Endometrium (tissue), 2 donors: ENCODE results near the gene MCAT.

ENCODE experiments used
- FAIRE-seq: peaks from 2 replicates; lab custom pipeline; 2012; peaks lifted over from hg19 to GRCh38; lab: Jason Lieb, UNC
- donor health status: control.
- donor health status: control.

The MCAT gene, protein sequence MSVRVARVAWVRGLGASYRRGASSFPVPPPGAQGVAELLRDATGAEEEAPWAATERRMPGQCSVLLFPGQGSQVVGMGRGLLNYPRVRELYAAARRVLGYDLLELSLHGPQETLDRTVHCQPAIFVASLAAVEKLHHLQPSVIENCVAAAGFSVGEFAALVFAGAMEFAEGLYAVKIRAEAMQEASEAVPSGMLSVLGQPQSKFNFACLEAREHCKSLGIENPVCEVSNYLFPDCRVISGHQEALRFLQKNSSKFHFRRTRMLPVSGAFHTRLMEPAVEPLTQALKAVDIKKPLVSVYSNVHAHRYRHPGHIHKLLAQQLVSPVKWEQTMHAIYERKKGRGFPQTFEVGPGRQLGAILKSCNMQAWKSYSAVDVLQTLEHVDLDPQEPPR

DNA sequence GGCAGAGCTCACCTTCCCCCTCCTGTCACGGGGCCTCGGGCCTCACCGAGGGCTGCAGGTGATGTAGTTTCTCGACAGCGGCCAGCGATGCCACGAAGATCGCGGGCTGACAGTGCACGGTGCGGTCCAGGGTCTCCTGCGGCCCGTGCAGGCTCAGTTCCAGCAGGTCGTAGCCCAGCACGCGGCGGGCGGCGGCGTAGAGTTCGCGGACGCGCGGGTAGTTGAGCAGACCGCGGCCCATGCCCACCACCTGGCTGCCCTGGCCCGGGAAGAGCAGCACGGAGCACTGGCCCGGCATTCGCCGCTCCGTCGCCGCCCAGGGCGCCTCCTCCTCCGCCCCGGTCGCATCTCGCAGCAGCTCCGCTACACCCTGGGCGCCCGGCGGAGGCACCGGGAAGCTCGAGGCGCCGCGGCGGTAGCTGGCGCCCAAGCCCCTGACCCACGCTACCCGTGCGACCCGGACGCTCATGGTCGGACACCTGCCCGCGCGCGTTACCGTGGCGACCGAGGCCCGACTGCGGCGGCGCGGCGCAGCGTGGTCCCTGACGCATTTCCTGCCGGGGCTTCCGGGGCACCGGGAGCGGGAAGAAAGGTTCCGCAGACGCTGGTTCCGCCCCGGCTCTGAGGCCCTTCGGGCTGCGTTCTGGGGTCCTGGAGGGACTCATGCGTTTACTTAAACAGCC, at the start of gene MCAT:
MCAT (minus strand) TSS at position 519 of the 683 bp plus-strand sequence; CDS start at position 469, 50 bp downstream.
- no peak for FAIRE-seq

DNA sequence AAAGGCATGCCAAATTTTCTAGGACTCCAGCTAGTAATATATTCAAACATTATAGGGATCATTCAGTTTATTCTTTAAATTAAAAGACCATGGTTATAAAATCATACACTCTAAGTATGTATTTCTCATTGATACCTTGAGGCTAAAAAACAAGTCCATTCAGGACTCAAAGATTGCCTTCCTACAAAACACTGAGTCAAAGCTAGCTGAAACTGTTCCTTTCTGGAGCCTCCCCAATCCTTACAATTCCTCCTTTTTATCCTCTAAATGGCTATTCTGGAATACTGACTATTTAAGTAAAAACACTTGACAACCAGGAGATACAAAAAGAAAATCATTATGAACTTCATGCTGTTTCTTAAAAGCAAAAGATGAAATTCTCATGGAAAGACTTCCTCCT, 48.6 kb upstream of the MCAT start:
- no peak for FAIRE-seq

DNA sequence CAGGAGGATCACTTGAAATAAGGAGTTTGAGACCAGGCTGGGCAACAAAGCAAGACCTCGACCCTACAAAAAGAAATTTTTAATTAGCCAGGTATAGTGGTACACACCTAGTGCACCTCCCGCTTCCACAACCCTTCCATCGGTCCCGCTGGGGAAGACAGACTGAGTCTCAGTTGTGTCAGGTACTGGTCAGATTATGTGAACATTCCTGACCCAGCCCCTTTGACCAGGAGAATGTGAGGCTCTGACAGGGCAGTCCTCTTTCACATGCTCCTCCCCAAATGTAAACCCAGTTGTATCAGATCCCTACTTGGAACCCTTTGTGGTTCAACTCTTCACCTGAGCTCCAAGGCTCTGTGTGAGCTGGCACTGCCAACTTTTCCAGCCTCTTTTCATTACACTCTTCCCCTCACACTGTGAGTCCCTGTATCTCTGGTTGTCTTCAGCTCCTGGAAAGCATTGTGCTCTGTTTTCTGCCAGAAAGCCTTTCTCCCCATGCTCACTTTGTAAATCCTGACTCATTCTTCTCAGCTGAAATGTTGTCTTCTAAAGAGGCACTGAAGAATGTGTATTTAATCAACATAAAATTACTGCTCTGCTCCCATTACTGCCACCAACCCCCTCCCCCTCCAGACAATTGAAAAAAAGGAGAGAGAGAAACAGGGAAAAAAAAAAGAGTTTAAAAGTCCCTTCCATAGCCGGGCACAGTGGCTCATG, 45.8 kb upstream of the MCAT start:
- no peak for FAIRE-seq

DNA sequence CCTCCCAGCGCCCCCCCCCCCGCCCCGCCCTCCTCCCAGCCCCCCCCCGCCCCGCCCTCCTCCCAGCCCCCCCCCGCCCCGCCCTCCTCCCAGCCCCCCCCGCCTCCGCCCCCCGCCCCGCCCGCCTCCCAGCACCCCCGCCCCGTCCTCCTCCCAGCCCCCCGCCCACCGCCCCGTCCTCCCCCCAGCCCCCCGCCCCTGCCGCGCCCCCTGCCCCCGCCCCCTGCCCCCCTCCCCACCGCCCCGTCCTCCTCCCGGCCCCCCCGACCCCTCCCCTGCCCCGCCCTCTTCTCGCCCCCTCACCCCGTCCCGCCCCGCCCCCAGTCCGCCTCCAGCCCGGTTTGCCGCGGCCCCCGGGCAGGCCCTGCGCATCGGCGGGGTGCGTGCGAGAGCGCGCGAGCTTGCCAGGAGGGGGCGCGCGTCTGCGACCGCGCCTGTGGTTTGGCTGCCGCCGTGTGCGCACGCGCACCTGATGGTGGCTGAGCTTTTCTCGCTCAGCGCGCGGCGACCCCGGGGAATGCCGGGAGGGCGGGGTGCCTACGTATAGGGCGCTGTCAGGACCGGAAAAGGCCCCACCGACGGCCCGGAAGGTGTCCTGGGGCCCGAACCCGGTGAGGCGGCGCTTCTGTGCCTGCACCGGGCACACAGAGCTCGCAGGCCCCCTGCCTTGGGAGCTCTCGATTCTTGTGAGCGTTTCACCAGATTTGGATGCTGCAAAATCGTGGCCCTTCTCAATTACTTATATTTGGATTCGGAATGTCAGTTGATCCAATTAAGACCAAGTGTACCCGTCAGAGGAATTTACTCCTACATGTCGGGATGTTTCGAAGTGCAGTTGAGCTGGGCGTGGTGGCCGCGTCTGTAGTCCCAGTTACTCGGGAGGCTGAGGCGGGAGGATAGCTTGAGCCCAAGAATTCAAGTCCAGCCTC, 44.2 kb upstream of the MCAT start:
- FAIRE-seq, result no peak

DNA sequence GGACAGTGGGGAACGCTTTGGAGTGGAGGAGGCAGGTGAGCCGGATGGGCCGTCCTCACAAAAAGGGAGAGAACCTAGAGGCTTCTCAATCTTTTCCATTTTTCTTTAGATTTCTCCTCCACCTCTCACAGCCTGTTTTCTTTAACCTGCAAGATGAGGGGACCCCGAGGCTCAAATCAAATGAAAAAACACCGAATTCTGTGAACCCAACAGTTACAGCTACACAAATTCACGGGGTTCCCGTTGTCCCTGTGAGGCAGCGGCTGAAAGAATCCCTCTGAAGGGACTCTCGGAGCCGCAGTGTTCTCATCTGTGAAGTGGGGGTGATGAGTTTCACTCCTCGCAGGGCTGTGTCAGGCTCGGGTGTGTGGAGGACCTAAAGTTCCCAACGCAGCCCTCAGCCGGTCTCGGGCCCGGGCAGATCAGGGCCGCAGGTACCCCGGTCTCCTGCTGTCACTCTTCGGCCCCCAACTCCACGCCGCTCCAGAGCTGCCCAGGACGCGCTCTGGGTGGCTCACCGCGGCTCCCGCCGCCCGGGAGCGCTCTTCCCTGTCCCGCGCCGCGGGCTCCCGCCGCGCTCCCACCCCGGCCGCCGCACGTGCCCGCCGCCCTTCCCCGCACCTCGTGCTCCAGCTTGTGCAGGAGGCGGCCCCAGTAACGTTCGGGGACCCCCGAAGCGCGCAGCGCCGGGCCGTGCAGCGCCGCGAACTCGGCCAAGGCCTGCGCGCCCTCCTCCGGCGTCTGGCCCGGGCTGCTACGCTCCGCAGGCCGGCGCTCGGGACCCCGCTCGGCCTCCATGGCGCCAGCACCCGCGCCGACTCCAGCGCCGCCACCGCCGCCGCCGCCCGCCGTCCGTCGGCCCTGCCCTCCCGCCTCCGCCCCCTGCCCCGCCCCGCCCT, 43.3 kb upstream of the MCAT start, which contains the start of gene TTLL12:
TTLL12 (minus strand) TSS at position 863 of the 899 bp plus-strand sequence; CDS start at position 798, 65 bp downstream.
- FAIRE-seq, result no peak

DNA sequence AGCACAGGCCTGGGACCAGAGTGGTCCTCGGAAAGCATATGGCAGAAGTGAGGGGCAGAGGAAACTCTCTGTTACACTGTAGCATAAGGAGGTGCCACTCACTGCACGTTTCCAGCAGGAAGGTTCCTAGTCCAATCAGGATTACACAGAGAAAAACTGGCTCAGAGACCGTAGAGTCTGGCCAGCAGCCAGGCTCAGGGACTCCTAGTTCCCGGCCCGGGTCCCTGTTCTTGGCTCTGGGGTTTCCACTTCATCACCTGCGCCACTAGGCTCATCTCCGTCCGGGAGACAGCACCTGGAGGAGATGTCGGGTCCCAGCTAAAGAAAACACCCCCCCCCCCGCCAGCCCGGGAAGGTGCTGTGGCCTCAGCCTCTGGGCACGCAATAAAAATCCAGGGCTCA, 42.7 kb upstream of the MCAT start:
- FAIRE-seq, result no peak

DNA sequence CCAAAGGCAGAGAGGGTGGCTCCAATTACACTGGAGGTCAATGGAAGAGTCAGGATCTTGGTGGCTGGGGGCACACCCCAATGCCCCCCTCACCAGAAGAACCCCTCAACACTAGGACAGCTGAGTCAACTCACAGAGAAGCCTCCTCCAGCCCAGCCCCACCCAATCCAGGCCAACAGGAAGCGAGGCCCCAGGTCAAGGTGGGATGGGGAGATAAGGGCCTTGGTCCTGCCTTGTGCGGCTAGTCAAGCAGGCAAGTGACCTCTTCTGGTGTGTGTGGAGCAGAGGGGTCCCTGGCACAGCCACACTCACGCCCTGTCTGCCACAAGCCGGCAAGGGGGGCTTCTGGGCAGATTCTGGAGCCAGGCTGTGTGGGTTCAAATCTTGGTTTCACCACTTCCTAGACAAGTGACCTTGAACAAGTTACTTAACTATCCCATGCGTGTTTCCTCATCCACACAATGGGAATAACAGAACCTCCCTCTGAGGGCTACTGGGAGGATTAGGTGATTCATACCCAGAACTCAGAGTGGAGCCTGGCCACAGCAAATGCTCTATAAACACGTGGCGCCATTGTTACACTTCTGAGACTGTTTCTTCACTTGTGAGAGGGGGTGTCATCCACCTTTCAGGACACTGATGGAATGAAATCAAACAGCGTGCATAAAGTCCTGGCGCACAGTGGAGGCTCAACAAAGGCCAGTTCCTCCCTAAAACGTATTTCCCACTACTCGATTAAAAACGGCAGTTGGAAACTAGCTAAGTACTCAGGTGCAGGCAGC, 40.5 kb upstream of the MCAT start:
- no peak for FAIRE-seq

DNA sequence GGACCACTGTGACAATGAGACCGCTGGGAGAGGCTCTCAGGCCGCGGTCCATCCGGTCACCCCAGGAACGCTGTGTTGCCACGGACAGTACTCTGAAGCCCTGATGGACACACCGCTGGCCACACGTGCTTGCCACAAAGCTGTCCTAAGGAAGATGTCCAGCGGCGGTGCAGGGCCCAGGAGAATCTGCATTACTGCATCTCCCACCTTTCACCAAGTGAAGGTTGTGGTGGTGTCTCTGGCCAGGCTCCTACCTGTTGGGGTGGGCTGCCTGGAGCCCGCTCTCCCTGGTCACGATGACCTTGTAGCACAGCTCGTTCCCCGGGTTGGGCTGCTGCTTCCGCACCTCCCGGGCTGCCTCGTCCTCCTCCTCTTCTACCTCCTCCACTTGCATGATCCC, 39.5 kb upstream of the MCAT start:
- FAIRE-seq, result no peak

DNA sequence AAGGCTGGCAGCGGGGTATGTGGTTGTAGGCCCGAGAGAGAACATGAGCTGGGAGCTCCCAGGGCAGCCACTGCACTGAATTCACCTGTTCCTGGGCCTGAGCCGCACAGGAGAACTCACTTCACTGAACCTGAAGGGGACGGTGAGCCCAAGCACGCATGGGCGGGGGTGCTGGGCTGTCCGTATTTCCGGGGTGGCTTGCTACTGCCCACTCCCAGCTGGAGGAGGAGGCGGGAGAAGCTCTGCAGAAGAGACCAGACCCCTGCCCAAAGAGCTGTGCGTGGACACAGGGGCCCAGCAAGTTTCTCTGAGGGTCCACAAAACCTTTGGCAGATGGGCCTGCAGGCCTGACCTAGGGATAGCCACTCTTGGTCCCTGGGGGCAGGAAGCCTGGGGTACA, 38.9 kb upstream of the MCAT start:
- no peak for FAIRE-seq

DNA sequence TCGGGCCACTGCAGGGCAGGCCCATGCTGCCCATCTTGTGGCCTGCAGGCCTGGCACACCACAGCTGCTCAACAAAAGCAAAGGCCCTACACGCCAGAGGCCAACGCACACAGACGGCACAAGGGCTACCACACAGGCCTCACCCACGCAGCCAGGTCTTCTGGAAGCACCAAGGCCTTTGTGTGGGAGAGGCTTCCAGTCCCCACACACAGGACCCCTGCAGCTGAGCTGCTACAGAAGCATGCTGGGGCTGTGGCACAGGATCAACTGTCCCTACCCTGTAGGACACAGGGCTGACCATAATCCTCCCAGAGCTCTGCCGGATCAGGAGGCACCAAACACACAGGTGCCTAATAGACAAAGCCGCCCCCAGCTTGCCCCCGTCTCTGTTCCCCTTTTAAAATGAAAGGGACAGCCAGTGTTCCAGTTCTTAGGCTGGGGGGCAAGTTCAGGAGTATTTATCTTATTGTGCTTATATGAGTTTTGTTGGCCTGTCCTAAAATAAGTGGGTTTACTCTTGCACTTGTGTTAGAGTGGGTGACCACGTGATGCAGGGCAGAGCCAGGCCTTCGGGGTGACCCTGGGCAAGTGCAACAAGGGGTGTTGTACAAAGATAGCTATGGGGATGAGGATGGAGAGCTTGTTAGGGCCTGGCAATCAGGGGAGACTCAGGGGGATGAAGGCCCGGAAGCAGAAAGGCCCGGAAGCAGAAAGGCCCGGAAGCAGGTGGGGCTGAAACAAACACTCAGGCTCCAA, 38.3 kb upstream of the MCAT start:
- no peak for FAIRE-seq

DNA sequence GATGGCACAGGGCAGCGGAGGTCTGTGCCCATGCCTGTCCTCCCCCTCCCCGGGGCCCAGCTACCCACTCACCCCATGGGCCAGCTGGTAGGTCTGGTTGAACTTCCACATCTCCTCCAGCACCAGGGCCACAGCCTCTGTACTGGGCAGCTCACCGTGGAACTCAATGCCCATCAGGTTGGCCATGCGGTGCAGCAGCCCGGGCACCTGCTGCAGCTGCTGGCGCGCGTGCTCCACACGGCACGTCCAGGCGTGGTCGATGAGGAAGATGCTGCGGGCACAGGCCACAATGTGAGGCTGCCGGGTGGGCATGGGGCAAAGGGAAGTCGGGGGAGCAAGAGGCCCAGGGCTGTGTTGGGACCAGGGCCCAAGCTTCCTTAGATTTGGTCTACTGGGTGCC, 37.5 kb upstream of the MCAT start:
- FAIRE-seq, result no peak

DNA sequence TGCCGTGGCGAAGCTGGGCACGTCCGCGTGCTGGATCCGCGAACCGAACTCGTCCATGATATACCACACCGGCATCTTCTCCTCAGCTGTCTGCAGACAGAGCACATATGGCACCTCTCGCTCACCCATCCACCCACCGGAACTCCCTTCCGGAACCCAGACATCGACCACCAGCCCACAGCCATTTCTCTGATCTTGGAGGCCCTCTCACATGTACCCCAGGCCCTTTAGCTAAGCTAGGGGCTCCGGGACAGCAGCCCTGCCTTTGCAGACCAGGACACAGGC, 36.7 kb upstream of the MCAT start:
- no peak for FAIRE-seq

DNA sequence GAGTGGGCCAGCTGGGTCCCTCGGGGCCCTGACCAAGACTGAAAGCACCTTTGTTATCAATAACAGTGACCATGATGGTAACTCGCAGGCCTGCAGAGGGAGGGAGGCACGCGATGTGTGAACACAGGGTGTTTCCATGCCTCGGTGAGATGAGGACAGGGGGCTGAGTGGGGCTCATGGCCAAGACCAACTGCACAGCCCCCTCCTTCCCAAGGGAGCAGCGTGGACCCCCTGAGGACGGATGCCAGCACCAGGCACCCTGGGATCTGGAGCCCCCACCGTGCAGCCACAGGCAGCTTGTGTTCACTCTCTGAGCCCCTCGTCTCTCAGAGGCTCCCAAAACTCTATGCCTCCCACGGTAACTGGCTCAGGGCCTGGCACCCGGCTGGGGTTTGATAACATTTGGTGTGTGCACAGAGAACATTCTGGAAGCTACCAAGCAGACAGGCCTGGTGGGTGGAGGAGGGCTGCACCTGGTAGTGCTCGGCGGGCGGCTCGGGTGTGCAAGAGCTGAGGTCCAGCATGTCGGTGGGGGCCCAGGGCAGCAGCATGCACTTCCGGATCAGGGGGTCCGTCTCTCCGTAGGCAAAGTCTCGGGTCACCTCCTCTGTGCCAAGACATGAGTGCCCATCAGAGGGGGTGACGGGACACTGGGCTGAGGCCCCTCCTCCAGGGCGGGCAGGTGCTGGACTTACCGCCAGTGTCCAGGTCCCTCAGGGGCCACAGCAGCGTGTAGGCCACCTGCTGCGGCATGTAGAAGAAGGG, 36.1 kb upstream of the MCAT start:
- FAIRE-seq, result no peak

DNA sequence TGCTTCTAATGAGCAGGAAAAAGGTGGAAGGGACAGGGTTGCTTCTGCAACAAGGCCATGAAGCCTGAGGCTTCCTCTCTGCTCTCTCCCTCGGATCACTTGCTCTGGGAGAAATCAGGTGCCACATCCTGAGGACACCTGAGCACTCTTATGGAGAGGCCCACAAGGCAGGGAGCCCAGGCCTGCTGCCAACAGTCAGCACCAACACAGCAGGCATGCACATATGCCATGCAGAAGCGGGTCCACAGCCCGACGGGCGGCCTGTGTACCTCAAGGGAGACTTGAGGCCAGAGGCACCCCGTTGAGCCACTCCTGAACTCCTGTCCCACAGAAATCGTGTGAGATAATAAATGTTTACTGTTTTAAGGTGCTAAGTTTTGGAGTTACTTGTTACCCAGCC, 34.3 kb upstream of the MCAT start:
- no peak for FAIRE-seq

DNA sequence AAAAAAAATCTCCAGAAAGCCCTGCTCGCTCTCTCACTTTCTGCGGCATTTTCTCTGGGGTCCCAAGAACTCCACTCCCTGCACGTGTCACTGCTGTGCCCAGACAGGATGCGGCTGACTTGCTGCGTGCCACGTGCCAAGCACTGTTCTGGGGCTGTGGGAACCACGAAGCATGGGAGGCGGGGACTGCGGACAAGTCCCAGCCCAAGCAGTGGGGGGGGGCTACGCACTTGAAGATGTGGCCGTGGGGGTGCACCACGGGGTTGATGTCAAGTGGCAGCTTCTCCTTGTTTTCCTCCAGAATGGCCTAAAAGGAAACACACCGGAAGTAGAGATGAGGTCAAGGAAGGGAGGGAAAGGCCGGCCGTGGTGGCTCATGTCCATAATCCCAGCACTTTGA, 32.9 kb upstream of the MCAT start:
- FAIRE-seq, result no peak

DNA sequence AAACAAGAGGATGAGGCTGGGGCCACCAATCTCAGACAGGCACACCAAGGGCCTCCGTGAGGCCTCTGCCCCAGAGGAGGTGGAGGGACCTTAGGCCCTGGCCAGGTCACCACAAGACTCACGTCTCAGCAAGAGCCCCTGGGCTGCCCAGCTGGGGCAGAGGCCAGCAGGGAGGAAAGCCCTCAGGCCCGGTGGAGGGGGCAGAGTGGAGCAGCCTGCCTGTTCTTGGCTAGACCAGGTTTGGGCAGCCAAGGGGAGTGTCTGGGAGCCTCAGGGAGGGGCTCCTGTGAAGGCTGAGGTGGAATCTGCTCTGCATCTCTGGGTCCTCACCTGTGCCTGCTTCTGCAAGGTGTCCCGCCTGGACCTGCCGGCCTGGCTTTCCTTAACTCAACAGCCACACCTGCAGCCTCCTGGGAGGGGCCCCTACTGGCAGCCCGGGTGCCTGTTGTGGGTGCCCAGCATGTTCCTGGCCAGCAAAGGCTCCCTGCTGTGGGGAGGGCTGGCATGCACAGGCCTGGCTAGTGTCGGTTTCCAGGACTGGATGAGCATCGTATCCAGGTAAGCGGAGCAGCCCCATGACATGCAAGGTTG, 31.8 kb upstream of the MCAT start:
- no peak for FAIRE-seq

DNA sequence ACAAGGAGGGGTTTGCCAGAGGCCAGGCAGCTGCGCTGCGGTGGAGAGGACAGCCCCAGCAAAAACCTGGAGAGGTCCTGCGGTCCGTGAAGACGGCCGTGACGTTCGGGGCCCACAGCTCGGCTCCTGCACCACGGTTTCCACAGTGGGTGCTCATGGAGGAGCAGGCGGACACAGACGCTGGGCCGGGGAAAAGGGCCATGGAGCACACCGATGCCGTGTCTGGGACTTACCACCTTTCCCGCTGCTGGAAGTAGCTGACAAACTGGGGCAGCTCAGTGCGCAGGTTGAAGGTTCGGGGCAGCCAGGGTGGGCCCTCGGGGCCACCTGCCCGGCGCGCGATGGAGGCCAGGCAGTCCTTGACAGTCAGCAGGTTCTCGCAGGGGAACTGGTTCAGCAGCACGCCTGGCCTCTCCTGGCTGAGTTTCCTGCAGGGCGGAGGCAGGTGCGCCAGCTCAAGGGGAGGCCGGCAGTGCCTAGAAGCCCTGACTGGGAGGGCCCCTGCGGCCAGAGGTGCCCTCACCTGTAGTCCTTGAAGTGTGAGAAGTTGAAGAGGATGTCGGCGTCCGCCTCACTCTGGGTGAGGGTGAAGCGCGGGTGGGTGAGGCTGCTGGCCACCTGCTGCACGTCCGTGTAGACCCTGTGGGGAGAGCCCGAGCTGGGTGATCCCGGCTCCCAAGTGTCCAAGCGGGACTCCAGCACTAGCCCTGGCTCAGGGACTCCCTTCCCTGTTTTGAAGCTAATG, 30.9 kb upstream of the MCAT start:
- FAIRE-seq, result no peak

DNA sequence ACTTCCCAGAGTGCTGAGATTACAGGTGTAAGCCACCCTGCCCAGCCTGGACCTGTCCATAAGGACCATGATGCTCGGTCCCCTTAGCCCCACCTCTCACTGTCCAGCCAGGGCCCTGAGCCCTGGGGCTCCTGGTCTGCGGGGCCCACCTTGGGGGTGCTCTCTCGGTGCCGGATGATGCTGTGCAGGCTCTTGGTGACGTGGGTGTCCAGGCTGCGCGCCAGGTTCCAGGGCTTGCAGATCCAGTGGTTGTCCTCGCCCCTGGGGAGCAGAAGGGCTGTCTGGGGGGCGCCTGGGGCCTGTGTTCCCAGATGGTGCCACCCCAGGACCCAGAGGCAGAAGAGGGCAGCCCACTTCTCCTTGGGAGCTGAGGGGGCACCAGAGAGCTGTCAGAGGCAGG, 30.4 kb upstream of the MCAT start:
- FAIRE-seq, result no peak
